Measurements from ENCODE around the gene FAM229B. TPM values are rescaled to one million over a fixed set of nuclear protein-coding genes. Genes with fewer than 3 reads are reported as not detected.
"Not testable (repeated sequence)": the region's sequence is repeated elsewhere in the genome, so short reads cannot be mapped to it uniquely, and the experiment has no call there.

FAM229B gene
- total RNA-seq, 1 donor from 2014 or later = 31.8 TPM

- H4K20me1 ChIP-seq (ENCODE audit: insufficient read depth, low read length) = no peaks in the 10 kb centered on the region
- no peaks in the 10 kb centered on the region for H3K36me3 ChIP-seq (ENCODE audit: insufficient read depth, low read length)
- DNase-seq (ENCODE audit: low read depth) (no peak), FAIRE-seq (no peak)
- H2AFZ ChIP-seq (ENCODE audit: low read depth, low read length) = no peak overlapping the region
- H3K4me1 ChIP-seq (ENCODE audit: insufficient read depth, low read length) = peaks cover 17% of the 10 kb centered on the region
- Mint-ChIP-seq H3K4me3 (ENCODE audit: unreplicated experiment) (no peak overlapping the region), H3K4me1 (ENCODE audit: low read depth, unreplicated experiment) (peaks cover 19% of the 10 kb centered on the region), H3K36me3 (ENCODE audit: low read depth, unreplicated experiment) (peaks cover 2% of the 10 kb centered on the region), H3K27ac (ENCODE audit: unreplicated experiment) (no peak overlapping the region), H3K9me3 (ENCODE audit: unreplicated experiment) (peaks cover 6% of the 10 kb centered on the region), H3K27me3 (ENCODE audit: low read depth, unreplicated experiment) (peaks cover 2% of the 10 kb centered on the region)
- H3K9me3 ChIP-seq (ENCODE audit: insufficient read depth, low read depth, low read length) = no peaks in the 10 kb centered on the region
- TF ChIP-seq CTCF (IDR thresholded peaks at IDR 0.05; ENCODE audit: insufficient read depth, low read depth, low read length) (no peak), EZH2 (IDR thresholded peaks at IDR 0.05; ENCODE audit: insufficient read depth, low read length) (no peak)
- no peak overlapping the region for H3K4me2 ChIP-seq (ENCODE audit: low read length)
- H3K79me2 ChIP-seq (ENCODE audit: insufficient read depth, low read length) = no peaks in the 10 kb centered on the region
- H3K4me3 ChIP-seq (ENCODE audit: insufficient read depth, low read depth, low read length) = no peak overlapping the region
- H3K9ac ChIP-seq (ENCODE audit: low read length) = no peak overlapping the region
- H3K27me3 ChIP-seq (ENCODE audit: insufficient read depth, low read length) = no peaks in the 10 kb centered on the region
- H3K27ac ChIP-seq (ENCODE audit: low read depth, low read length) = no peak overlapping the region
These were observed 38.2 kb upstream of the FAM229B start for GRCh38 chr6:112049026-112049799.

GRCh38 chr6:112049996-112050395, 37.4 kb upstream of the FAM229B start:
- Mint-ChIP-seq H3K9me3 (ENCODE audit: unreplicated experiment) (peaks cover 6% of the 10 kb centered on the region), H3K27ac (ENCODE audit: unreplicated experiment) (no peak overlapping the region), H3K4me3 (ENCODE audit: unreplicated experiment) (no peak overlapping the region), H3K4me1 (ENCODE audit: low read depth, unreplicated experiment) (peaks cover 11% of the 10 kb centered on the region), H3K36me3 (ENCODE audit: low read depth, unreplicated experiment) (peaks cover 2% of the 10 kb centered on the region), H3K27me3 (ENCODE audit: low read depth, unreplicated experiment) (peaks cover 2% of the 10 kb centered on the region)
- FAIRE-seq (no peak), DNase-seq (ENCODE audit: low read depth) (no peak)
- H3K4me2 ChIP-seq (ENCODE audit: low read length) = no peak overlapping the region
- H2AFZ ChIP-seq (ENCODE audit: low read depth, low read length) = no peak overlapping the region
- no peak overlapping the region for H3K27ac ChIP-seq (ENCODE audit: low read depth, low read length)
- H3K4me1 ChIP-seq (ENCODE audit: insufficient read depth, low read length) = peaks cover 11% of the 10 kb centered on the region
- no peaks in the 10 kb centered on the region for H3K9me3 ChIP-seq (ENCODE audit: insufficient read depth, low read depth, low read length)
- H3K9ac ChIP-seq (ENCODE audit: low read length) = no peak overlapping the region
- H3K27me3 ChIP-seq (ENCODE audit: insufficient read depth, low read length) = no peaks in the 10 kb centered on the region
- H3K36me3 ChIP-seq (ENCODE audit: insufficient read depth, low read length) = no peaks in the 10 kb centered on the region
- H4K20me1 ChIP-seq (ENCODE audit: insufficient read depth, low read length) = no peaks in the 10 kb centered on the region
- no peak for TF ChIP-seq CTCF (IDR thresholded peaks at IDR 0.05; ENCODE audit: insufficient read depth, low read depth, low read length)
- TF ChIP-seq EZH2 (IDR thresholded peaks at IDR 0.05; ENCODE audit: insufficient read depth, low read length) = no peak
- no peaks in the 10 kb centered on the region for H3K79me2 ChIP-seq (ENCODE audit: insufficient read depth, low read length)
- H3K4me3 ChIP-seq (ENCODE audit: insufficient read depth, low read depth, low read length) = no peak overlapping the region

GRCh38 chr6:112050429-112050828, 37.0 kb upstream of the FAM229B start:
- DNase-seq (ENCODE audit: low read depth) (no peak), FAIRE-seq (no peak)
- Histone ChIP-seq H3K27ac (ENCODE audit: low read depth, low read length) (no peak overlapping the region), H4K20me1 (ENCODE audit: insufficient read depth, low read length) (no peaks in the 10 kb centered on the region), H3K79me2 (ENCODE audit: insufficient read depth, low read length) (no peaks in the 10 kb centered on the region), H3K4me2 (ENCODE audit: low read length) (no peak overlapping the region), H3K9ac (ENCODE audit: low read length) (no peak overlapping the region), H3K36me3 (ENCODE audit: insufficient read depth, low read length) (no peaks in the 10 kb centered on the region), H3K27me3 (ENCODE audit: insufficient read depth, low read length) (no peaks in the 10 kb centered on the region), H3K9me3 (ENCODE audit: insufficient read depth, low read depth, low read length) (no peaks in the 10 kb centered on the region), H2AFZ (ENCODE audit: low read depth, low read length) (no peak overlapping the region), H3K4me1 (ENCODE audit: insufficient read depth, low read length) (peaks cover 7% of the 10 kb centered on the region), H3K4me3 (ENCODE audit: insufficient read depth, low read depth, low read length) (no peak overlapping the region)
- H3K9me3 Mint-ChIP-seq (ENCODE audit: unreplicated experiment) = peaks cover 6% of the 10 kb centered on the region
- H3K27ac Mint-ChIP-seq (ENCODE audit: unreplicated experiment) = no peak overlapping the region
- H3K4me3 Mint-ChIP-seq (ENCODE audit: unreplicated experiment) = no peak overlapping the region
- TF ChIP-seq EZH2 (IDR thresholded peaks at IDR 0.05; ENCODE audit: insufficient read depth, low read length) (no peak), CTCF (IDR thresholded peaks at IDR 0.05; ENCODE audit: insufficient read depth, low read depth, low read length) (no peak)
- H3K4me1 Mint-ChIP-seq (ENCODE audit: low read depth, unreplicated experiment) = peaks cover 7% of the 10 kb centered on the region
- H3K27me3 Mint-ChIP-seq (ENCODE audit: low read depth, unreplicated experiment) = peaks cover 2% of the 10 kb centered on the region
- peaks cover 2% of the 10 kb centered on the region for H3K36me3 Mint-ChIP-seq (ENCODE audit: low read depth, unreplicated experiment)

- H3K4me3 Mint-ChIP-seq (ENCODE audit: unreplicated experiment); H3K4me3 ChIP-seq (ENCODE audit: insufficient read depth, low read depth, low read length); FAIRE-seq; H3K79me2 ChIP-seq (ENCODE audit: insufficient read depth, low read length); H3K27me3 ChIP-seq (ENCODE audit: insufficient read depth, low read length); H3K36me3 ChIP-seq (ENCODE audit: insufficient read depth, low read length); H4K20me1 ChIP-seq (ENCODE audit: insufficient read depth, low read length); H3K9me3 ChIP-seq (ENCODE audit: insufficient read depth, low read depth, low read length); H3K36me3 Mint-ChIP-seq (ENCODE audit: low read depth, unreplicated experiment); H3K4me1 Mint-ChIP-seq (ENCODE audit: low read depth, unreplicated experiment); H3K4me1 ChIP-seq (ENCODE audit: insufficient read depth, low read length); DNase-seq (ENCODE audit: low read depth); H3K9ac ChIP-seq (ENCODE audit: low read length); H3K27ac Mint-ChIP-seq (ENCODE audit: unreplicated experiment); H3K9me3 Mint-ChIP-seq (ENCODE audit: unreplicated experiment); H3K27ac ChIP-seq (ENCODE audit: low read depth, low read length); H3K4me2 ChIP-seq (ENCODE audit: low read length); H2AFZ ChIP-seq (ENCODE audit: low read depth, low read length); H3K27me3 Mint-ChIP-seq (ENCODE audit: low read depth, unreplicated experiment): not testable (repeated sequence)
These were observed 36.1 kb upstream of the FAM229B start for GRCh38 chr6:112051251-112051740.
